Measurements from ENCODE around the gene SLC6A18.
"Not testable (repeated sequence)": the region's sequence is repeated elsewhere in the genome, so short reads cannot be mapped to it uniquely, and the experiment has no call there.

DNA sequence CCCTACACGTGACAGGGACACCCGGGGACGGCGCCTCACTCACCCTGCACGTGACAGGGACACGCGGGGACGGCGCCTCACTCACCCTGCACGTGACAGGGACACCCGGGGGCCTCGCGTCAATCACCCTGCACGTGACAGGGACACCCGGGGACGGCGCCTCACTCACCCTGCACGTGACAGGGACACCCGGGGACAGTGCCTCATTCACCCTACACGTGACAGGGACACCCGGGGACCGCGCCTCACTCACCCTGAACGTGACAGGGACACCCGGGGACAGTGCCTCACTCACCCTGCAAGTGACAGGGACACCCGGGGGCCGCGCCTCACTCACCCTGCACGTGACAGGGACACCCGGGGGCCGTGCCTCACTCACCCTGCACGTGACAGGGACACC lies 64.4 kb downstream of the SLC6A18 start:
- TF ChIP-seq, protein P1, sequence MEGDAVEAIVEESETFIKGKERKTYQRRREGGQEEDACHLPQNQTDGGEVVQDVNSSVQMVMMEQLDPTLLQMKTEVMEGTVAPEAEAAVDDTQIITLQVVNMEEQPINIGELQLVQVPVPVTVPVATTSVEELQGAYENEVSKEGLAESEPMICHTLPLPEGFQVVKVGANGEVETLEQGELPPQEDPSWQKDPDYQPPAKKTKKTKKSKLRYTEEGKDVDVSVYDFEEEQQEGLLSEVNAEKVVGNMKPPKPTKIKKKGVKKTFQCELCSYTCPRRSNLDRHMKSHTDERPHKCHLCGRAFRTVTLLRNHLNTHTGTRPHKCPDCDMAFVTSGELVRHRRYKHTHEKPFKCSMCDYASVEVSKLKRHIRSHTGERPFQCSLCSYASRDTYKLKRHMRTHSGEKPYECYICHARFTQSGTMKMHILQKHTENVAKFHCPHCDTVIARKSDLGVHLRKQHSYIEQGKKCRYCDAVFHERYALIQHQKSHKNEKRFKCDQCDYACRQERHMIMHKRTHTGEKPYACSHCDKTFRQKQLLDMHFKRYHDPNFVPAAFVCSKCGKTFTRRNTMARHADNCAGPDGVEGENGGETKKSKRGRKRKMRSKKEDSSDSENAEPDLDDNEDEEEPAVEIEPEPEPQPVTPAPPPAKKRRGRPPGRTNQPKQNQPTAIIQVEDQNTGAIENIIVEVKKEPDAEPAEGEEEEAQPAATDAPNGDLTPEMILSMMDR (tag by site-specific recombination; IDR thresholded peaks at IDR 0.05), result not testable (repeated sequence)
- TF ChIP-seq ZNF707 (tag by site-specific recombination; IDR thresholded peaks at IDR 0.05); ZFP3 (tag by site-specific recombination; IDR thresholded peaks at IDR 0.05; ENCODE audit: low read depth); SP3 (tag by site-specific recombination; IDR thresholded peaks at IDR 0.05); ZNF544 (tag by site-specific recombination; IDR thresholded peaks at IDR 0.05); ZNF335 (tag by site-specific recombination; conservative IDR thresholded peaks at IDR 0.05); ZNF112 (tag by site-specific recombination; IDR thresholded peaks at IDR 0.05): not testable (repeated sequence)
